ENCODE results near the gene KLHDC3. TPM values are rescaled to one million over a fixed set of nuclear protein-coding genes. Genes with fewer than 3 reads are reported as not detected.

KLHDC3 gene
- total and polyA plus RNA-seq, 2 of the 13 experiments (the other 11 are each of a cell fraction or from before 2014, with no cell fraction given), result 78.3 to 91.5 TPM

DNA sequence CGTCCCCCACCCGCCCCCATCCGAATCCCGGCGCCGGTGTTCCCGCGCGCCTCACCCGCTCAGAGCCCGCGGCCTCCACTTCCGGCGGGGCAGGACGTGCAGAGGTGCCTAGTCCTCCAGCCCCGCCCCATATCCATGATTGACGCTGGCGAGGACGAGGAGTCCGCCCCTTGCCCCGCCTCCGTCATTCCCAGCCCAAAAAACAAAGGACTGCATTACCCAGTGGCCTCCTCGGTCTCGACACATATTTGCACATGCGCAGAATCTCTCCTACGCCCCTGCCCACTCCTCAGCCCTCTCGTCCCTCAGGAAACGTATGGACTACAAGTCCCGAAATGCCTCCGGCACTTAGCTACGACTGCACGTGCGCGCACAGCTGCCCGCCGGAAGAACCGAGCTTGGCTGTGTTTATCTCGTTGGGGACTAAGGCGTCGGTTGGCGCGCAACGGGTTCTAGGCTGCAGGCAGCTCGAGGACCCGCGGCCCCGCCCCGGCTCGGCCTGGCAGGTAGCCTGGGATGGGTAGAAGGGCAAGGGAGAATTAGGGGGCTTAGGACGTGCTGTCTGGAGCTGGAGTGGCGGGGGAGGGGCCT lies at the start of gene KLHDC3, which contains the start of gene MEA1 (continued):
- TF ChIP-seq, protein P1, sequence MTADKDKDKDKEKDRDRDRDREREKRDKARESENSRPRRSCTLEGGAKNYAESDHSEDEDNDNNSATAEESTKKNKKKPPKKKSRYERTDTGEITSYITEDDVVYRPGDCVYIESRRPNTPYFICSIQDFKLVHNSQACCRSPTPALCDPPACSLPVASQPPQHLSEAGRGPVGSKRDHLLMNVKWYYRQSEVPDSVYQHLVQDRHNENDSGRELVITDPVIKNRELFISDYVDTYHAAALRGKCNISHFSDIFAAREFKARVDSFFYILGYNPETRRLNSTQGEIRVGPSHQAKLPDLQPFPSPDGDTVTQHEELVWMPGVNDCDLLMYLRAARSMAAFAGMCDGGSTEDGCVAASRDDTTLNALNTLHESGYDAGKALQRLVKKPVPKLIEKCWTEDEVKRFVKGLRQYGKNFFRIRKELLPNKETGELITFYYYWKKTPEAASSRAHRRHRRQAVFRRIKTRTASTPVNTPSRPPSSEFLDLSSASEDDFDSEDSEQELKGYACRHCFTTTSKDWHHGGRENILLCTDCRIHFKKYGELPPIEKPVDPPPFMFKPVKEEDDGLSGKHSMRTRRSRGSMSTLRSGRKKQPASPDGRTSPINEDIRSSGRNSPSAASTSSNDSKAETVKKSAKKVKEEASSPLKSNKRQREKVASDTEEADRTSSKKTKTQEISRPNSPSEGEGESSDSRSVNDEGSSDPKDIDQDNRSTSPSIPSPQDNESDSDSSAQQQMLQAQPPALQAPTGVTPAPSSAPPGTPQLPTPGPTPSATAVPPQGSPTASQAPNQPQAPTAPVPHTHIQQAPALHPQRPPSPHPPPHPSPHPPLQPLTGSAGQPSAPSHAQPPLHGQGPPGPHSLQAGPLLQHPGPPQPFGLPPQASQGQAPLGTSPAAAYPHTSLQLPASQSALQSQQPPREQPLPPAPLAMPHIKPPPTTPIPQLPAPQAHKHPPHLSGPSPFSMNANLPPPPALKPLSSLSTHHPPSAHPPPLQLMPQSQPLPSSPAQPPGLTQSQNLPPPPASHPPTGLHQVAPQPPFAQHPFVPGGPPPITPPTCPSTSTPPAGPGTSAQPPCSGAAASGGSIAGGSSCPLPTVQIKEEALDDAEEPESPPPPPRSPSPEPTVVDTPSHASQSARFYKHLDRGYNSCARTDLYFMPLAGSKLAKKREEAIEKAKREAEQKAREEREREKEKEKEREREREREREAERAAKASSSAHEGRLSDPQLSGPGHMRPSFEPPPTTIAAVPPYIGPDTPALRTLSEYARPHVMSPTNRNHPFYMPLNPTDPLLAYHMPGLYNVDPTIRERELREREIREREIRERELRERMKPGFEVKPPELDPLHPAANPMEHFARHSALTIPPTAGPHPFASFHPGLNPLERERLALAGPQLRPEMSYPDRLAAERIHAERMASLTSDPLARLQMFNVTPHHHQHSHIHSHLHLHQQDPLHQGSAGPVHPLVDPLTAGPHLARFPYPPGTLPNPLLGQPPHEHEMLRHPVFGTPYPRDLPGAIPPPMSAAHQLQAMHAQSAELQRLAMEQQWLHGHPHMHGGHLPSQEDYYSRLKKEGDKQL (CRISPR knock-in tag; IDR thresholded peaks at IDR 0.05; ENCODE audit: low read depth), result no peak
- TF ChIP-seq ZNF337 (CRISPR knock-in tag; IDR thresholded peaks at IDR 0.05; ENCODE audit: borderline replicate concordance, low read depth) (no peak), ZNF232 (CRISPR knock-in tag; IDR thresholded peaks at IDR 0.05; ENCODE audit: borderline replicate concordance) (no peak; the same call in 1 of the 2 replicates), HMG20B (CRISPR knock-in tag; conservative IDR thresholded peaks at IDR 0.05) (0 out of 2 replicates have a peak, but pooled peaks have one; percentile 18), MED1 (CRISPR knock-in tag; IDR thresholded peaks at IDR 0.05) (peak; percentile 49), ZNF589 (CRISPR knock-in tag; conservative IDR thresholded peaks at IDR 0.05) (no peak), MBNL3 (CRISPR knock-in tag; conservative IDR thresholded peaks at IDR 0.05) (no peak), KLF6 (CRISPR knock-in tag; IDR thresholded peaks at IDR 0.05) (no peak), ZNF33A (CRISPR knock-in tag; IDR thresholded peaks at IDR 0.05; ENCODE audit: borderline replicate concordance) (no peak), PAX8 (CRISPR knock-in tag; IDR thresholded peaks at IDR 0.05; ENCODE audit: borderline replicate concordance) (no peak), SMARCE1 (IDR thresholded peaks at IDR 0.05; ENCODE audit: borderline replicate concordance) (no peak), GPN1 (CRISPR knock-in tag; IDR thresholded peaks at IDR 0.05; ENCODE audit: borderline replicate concordance) (no peak), ATM (IDR thresholded peaks at IDR 0.05; ENCODE audit: borderline replicate concordance) (no peak)
- TF ChIP-seq, protein P2, sequence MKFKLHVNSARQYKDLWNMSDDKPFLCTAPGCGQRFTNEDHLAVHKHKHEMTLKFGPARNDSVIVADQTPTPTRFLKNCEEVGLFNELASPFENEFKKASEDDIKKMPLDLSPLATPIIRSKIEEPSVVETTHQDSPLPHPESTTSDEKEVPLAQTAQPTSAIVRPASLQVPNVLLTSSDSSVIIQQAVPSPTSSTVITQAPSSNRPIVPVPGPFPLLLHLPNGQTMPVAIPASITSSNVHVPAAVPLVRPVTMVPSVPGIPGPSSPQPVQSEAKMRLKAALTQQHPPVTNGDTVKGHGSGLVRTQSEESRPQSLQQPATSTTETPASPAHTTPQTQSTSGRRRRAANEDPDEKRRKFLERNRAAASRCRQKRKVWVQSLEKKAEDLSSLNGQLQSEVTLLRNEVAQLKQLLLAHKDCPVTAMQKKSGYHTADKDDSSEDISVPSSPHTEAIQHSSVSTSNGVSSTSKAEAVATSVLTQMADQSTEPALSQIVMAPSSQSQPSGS (CRISPR knock-in tag; IDR thresholded peaks at IDR 0.05), result no peak
- TF ChIP-seq, protein P3, sequence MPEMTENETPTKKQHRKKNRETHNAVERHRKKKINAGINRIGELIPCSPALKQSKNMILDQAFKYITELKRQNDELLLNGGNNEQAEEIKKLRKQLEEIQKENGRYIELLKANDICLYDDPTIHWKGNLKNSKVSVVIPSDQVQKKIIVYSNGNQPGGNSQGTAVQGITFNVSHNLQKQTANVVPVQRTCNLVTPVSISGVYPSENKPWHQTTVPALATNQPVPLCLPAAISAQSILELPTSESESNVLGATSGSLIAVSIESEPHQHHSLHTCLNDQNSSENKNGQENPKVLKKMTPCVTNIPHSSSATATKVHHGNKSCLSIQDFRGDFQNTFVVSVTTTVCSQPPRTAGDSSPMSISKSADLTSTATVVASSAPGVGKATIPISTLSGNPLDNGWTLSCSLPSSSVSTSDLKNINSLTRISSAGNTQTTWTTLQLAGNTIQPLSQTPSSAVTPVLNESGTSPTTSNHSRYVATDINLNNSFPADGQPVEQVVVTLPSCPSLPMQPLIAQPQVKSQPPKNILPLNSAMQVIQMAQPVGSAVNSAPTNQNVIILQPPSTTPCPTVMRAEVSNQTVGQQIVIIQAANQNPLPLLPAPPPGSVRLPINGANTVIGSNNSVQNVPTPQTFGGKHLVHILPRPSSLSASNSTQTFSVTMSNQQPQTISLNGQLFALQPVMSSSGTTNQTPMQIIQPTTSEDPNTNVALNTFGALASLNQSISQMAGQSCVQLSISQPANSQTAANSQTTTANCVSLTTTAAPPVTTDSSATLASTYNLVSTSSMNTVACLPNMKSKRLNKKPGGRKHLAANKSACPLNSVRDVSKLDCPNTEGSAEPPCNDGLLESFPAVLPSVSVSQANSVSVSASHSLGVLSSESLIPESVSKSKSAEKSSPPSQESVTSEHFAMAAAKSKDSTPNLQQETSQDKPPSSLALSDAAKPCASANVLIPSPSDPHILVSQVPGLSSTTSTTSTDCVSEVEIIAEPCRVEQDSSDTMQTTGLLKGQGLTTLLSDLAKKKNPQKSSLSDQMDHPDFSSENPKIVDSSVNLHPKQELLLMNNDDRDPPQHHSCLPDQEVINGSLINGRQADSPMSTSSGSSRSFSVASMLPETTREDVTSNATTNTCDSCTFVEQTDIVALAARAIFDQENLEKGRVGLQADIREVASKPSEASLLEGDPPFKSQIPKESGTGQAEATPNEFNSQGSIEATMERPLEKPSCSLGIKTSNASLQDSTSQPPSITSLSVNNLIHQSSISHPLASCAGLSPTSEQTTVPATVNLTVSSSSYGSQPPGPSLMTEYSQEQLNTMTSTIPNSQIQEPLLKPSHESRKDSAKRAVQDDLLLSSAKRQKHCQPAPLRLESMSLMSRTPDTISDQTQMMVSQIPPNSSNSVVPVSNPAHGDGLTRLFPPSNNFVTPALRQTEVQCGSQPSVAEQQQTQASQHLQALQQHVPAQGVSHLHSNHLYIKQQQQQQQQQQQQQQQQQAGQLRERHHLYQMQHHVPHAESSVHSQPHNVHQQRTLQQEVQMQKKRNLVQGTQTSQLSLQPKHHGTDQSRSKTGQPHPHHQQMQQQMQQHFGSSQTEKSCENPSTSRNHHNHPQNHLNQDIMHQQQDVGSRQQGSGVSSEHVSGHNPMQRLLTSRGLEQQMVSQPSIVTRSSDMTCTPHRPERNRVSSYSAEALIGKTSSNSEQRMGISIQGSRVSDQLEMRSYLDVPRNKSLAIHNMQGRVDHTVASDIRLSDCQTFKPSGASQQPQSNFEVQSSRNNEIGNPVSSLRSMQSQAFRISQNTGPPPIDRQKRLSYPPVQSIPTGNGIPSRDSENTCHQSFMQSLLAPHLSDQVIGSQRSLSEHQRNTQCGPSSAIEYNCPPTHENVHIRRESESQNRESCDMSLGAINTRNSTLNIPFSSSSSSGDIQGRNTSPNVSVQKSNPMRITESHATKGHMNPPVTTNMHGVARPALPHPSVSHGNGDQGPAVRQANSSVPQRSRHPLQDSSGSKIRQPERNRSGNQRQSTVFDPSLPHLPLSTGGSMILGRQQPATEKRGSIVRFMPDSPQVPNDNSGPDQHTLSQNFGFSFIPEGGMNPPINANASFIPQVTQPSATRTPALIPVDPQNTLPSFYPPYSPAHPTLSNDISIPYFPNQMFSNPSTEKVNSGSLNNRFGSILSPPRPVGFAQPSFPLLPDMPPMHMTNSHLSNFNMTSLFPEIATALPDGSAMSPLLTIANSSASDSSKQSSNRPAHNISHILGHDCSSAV (CRISPR knock-in tag; IDR thresholded peaks at IDR 0.05; ENCODE audit: borderline replicate concordance), result no peak
